Panc1 (cell line): ENCODE measurements around the gene C11orf16.

ENCODE experiments used
- POLR2AphosphoS5 ChIP-seq: IDR thresholded peaks from 2 replicates; pipeline ENCODE4 v1.6.1; 2012; ENCODE audit warnings: mild to moderate bottlenecking, low read depth, low read length, moderate library complexity
- SIN3A ChIP-seq: IDR thresholded peaks from 2 replicates; pipeline ENCODE4 v1.6.1; 2012; ENCODE audit warnings: low read depth, mild to moderate bottlenecking, low read length, moderate library complexity, borderline replicate concordance; ENCODE audit not compliant: insufficient read depth
- TF ChIP-seq, protein P1 (sequence below): fragments of 450-650 bp; IDR thresholded peaks from 2 replicates; pipeline ENCODE4 v1.5.1; 2017; ENCODE audit warnings: mild to moderate bottlenecking

DNA sequence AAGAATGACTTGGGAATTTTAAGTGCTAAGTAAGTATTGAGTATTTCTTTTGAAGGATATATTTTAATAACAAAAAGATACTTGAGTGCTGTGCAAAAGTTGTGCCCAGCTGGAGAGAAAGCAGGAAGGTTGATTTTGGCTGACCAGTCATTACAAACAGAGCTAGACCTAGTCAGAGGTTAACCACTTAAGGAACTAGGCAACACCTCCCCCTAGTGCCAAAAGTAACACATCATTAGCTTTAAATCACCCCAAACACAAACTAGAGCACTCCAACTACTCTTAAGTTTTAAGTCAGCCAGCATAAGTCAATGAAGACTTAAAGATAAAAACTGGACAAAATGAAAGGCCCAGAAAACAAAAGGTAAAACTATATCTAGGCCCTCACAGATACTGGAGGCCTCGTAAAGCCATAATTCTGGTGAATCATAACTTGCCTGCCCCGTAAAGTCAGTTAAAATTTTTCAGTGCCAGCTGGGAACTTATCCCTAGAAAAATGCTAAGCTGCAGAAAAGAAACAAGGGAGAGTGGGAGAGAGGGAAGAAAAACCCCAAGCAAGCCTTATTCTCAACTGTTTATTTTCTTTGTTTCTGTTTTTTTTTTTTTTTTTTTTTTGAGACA is 26.9 kb upstream of the C11orf16 start:
- TF ChIP-seq, protein P1, sequence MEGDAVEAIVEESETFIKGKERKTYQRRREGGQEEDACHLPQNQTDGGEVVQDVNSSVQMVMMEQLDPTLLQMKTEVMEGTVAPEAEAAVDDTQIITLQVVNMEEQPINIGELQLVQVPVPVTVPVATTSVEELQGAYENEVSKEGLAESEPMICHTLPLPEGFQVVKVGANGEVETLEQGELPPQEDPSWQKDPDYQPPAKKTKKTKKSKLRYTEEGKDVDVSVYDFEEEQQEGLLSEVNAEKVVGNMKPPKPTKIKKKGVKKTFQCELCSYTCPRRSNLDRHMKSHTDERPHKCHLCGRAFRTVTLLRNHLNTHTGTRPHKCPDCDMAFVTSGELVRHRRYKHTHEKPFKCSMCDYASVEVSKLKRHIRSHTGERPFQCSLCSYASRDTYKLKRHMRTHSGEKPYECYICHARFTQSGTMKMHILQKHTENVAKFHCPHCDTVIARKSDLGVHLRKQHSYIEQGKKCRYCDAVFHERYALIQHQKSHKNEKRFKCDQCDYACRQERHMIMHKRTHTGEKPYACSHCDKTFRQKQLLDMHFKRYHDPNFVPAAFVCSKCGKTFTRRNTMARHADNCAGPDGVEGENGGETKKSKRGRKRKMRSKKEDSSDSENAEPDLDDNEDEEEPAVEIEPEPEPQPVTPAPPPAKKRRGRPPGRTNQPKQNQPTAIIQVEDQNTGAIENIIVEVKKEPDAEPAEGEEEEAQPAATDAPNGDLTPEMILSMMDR, result peak; percentile 89
- TF ChIP-seq POLR2AphosphoS5 (no peak), SIN3A (no peak)
